GM19239 (cell line): ENCODE measurements around the gene PRAMEF6.
A peak's percentile ranks its signal among the peaks of the same experiment; 100 is the strongest.
"Not testable (repeated sequence)": the region's sequence is repeated elsewhere in the genome, so short reads cannot be mapped to it uniquely, and the experiment has no call there.

Experiments
- DNase-seq: peaks from one replicate; pipeline ENCODE4 v3.0.0; 2011; ENCODE audit warnings: low spot score; ENCODE audit not compliant: insufficient read length
- FAIRE-seq: peaks from 2 replicates; lab custom pipeline; 2011; peaks lifted over from hg19 to GRCh38; lab: Jason Lieb, UNC

Gene PRAMEF6

DNA sequence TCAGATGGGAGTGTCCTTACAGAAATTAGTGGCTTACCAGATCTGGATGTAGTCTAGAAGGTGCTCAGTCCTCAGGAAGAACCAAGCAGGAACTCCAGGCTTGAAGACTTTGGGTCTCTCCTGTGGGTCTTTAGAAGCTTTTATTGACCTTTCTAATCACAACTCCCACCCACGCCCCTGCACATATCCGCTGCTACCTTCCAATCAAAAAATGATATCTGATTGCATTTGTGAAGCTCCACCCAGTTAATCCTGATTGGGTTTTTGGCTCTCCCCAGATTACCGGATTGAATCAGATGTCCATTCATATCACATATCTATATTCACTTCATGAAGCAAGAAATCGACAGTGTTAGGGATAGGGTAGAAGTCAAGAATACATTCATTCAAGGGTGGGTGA, at the start of gene PRAMEF6:
Gene PRAMEF6, minus strand, starts transcription at position 101 of the 400 bp plus-strand sequence. CDS start 5,062 bp downstream, outside the sequence.
- not testable (repeated sequence) for DNase-seq, FAIRE-seq

DNA sequence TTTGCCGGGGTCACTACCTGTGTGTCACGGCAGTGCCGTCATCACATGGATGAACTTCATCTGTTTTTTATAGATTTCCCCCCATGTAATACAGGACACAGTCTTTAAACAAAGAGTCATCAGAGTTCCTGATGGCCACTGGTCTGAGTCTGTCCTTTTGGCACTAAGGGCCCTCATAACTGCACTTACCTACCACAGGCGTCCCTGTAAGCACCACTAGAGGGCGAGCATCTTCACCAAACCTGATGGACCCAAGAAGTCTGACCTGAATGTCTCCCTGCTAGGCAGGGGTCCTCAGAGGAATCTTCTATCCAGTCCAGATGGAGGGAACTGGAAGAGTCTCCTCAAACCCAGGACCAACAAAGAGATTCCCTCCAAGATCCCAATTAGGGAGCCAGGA, 23.0 kb downstream of the PRAMEF6 start:
- DNase-seq, result not testable (repeated sequence)
- peak; percentile 53 for FAIRE-seq

DNA sequence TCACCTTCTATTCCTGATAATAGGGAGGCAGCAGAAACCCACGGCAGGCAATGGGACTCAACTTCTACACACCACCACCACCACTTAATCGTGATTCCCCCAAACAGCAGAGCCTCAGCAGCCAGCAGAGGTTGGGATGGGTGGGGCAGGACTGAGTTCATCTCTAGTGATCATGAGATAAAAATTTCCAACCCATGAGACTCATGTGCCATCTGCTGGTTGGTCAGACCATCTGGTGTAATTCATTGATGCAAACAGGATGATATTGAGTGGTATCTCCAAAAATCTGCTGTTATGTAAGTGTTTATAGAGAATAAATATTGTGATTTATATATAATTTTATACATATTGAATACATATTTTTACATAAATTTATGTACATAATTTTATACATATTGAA, 25.6 kb downstream of the PRAMEF6 start:
- not testable (repeated sequence) for FAIRE-seq

DNA sequence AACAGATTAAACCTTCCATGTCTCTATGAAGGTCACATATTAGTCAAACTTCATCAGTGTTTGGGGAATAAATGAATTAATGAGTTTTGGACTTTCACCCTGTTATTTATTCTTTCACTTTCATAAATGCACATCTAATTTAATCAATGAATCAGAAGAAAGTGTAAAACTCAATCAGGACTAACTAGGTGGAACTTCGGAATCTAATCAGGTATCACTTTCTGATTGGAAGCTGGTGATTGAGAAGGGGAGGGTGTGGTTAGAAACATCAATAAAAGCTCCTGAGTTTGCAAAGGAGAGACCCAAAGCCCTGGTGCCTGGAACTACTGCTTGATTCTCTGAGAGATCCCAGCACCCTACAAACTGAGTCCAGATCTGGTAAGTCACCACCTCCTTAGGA, 31.1 kb downstream of the PRAMEF6 start, which contains the start of gene PRAMEF7:
Gene PRAMEF7, plus strand, starts transcription at position 301 of the 400 bp plus-strand sequence. CDS start 1,083 bp downstream, outside the sequence.
- FAIRE-seq, DNase-seq: not testable (repeated sequence)

More for the DNA sequence above, 25.6 kb downstream of the PRAMEF6 start:
- not testable (repeated sequence) for DNase-seq

DNA sequence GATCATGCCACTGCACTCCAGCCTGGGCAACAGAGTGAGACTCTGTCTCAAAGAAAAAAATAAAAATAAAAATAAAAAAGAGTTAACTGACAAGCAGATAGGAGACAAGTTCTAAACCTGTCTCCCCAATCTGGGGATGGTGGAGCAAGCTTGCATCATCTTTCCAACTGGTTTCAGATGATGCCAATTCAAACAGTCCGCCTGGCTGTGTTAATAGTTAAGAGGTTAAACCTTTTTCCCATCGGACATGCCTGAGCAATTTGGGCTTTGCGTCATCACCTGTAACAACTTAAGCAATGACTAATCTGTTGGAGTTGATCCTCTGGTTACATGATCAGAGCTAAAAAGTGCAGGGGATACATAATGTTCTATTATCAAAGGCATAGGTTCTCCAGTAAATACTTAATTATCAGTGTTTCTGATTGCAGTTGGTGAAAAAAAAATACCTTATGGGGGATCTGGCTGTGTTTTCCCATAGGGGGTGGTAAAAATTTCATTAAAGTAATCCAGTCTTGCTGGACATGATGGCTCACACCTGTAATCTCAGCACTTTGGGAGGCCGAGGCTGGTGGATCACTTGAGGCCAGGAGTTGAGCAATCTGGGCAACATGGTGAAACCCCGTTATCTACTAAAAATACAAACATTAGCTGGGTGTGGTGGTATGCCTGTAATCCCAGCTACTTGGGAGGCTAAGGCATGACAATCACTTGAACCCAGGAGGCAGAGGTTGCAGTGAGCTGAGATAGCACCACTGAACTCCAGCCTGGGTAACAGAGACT, 43.4 kb downstream of the PRAMEF6 start:
- DNase-seq, FAIRE-seq: not testable (repeated sequence)

DNA sequence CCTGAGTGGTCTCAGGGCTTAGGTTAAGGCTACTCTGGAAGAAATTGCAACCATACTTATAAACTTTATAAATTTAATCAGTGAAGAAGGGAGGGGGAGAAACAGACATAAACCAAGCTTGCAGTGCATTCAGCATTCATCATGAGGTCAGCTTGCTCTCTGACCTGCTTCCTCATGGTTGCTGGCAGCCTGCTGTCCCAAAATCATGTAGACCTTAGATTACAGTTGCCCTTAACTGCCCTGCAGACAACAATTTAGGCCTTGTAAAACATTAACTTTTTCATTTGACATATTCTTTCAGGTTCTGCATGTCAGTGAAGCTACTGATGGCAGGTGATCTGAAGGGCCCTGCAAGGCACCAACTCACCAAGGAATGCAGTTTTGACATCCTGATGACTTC, 48.2 kb downstream of the PRAMEF6 start:
- not testable (repeated sequence) for FAIRE-seq, DNase-seq

DNA sequence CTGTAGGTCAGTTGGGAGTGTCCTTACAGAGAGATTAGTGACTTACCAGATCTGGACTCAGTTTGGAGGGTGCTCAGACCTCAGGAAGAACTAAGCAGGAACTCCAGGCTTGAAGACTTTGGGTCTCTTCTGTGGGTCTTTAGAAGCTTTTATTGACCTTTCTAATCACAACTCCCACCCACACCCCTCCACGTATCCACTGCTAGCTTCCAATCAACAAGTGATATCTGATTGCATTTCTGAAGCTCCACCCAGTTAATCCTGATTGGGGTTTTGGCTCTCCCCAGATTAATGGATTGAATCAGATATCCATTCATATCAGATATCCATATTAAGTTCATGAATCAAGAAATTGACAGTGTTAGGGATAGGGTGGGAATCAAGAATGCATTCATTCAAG, 49.2 kb downstream of the PRAMEF6 start, which contains the start of gene PRAMEF10:
Gene PRAMEF10, minus strand, starts transcription at position 101 of the 400 bp plus-strand sequence. CDS start 2,423 bp downstream, outside the sequence.
- not testable (repeated sequence) for FAIRE-seq, DNase-seq
